ENCODE results near the gene JMY.
"Not testable (repeated sequence)": the region's sequence is repeated elsewhere in the genome, so short reads cannot be mapped to it uniquely, and the experiment has no call there.

JMY gene

DNA sequence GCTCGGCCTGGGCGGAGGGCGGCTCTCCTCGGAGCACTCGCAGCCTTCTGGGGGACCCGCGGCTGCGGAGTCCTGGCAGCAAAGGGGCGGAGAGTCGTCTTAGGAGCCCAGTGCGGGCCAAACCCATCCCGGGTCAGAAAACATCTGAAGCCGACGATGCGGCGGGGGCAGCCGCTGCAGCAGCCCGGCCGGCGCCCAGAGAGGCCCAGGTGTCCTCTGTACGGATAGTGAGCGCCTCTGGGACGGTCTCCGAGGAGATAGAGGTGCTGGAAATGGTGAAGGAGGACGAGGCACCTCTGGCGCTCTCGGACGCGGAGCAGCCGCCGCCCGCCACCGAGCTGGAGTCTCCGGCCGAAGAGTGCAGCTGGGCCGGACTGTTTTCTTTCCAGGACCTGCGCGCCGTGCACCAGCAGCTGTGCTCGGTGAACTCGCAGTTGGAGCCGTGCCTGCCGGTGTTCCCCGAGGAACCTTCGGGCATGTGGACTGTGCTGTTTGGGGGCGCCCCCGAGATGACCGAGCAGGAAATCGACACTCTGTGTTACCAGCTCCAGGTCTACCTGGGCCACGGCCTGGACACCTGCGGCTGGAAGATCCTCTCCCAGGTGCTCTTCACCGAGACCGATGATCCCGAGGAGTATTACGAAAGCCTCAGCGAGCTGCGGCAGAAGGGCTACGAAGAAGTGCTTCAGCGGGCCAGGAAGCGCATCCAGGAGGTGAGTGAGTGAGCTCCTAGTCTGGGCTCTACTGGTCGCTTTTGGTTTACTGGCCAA lies 1.2 kb downstream of the JMY start:
- DNase-seq (ENCODE audit: low spot score), result peak; percentile 12

DNA sequence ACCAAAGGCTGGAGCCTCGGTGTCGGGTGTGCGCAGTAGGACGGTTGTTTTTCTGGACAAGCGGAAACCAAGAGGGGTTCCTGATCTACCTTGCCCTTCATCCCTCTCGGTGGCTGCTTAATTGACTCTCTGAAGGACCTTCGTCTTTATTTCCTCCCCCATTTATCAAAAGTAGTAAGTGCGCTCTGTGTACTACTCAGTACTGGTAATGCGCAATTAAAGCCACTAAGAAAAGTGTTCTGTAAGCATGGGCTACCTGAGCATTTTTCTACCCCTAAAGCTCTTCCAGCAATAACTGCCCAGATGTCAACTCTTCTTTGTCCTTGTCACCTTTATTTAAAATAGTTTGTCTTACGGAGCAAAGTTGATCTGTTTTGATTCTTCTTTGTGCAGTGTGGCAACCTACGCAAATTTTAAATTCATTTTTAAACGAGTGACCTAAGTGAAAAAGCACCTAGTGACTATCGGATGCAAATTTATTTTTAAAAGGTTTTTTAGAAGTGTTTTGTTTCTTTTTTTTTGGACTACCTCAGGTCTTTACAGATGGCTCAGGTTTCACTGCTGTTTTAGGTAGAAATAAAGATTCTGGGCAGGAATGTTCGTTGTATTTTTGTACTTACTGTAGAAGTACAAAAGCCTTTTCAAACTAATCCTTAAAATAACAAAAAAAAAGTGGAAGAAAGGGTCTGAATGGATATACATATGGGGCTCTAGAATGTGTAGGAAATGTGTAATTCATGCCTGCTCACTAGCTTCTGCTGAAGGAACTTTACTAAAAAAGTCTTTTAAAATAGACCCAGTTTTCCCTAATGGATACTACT lies 2.0 kb downstream of the JMY start:
- no peak for DNase-seq (ENCODE audit: low spot score)

- DNase-seq (ENCODE audit: low spot score), result no peak
Observed at GRCh38 chr5:79240561-79240960, 4.6 kb downstream of the JMY start.

DNA sequence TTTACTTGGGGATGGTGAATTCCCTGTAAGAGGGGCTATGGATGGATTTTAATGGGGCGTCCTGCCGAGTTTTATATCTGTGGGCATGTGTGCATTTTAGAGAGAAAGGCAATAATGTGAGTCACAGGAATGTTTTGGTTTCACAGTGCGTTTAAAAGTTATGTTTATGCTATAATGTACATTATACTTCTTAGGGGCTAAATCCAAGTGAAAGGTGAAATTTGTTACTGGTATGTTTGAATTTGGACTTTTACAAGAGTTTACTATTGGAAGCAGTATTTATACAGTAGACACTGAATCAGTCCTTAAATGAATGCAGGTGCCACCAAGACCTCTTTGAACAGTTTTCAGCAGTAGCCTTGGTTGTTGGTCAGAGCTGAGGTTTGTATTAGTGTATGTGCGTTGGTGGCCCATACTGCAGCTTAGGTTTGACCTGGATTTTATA lies 5.6 kb downstream of the JMY start:
- no peak for DNase-seq (ENCODE audit: low spot score)

GRCh38 chr5:79242242-79243039 lies 6.5 kb downstream of the JMY start:
- no peak for DNase-seq (ENCODE audit: low spot score)

DNA sequence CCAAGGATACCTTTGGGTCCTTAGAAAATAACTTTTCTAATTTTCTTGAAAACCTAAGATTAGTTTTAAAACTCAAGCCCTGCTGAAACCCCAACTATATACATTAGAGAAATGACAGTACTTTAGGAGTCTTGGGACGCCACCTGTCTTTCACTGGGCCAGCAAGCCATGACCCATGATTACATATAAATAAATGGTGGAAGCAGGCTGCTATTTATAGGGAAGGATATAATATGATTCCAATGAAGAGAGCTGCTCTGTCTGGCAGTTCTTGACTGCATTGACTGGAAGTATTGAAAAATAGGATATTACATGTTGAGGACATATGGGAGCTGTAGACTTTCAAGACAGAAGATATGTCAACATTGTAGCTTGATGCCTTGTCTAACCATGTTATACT lies 7.3 kb downstream of the JMY start:
- DNase-seq (ENCODE audit: low spot score), result no peak

GRCh38 chr5:79254067-79254466 lies 18.1 kb downstream of the JMY start:
- DNase-seq (ENCODE audit: low spot score), result not testable (repeated sequence)

DNA sequence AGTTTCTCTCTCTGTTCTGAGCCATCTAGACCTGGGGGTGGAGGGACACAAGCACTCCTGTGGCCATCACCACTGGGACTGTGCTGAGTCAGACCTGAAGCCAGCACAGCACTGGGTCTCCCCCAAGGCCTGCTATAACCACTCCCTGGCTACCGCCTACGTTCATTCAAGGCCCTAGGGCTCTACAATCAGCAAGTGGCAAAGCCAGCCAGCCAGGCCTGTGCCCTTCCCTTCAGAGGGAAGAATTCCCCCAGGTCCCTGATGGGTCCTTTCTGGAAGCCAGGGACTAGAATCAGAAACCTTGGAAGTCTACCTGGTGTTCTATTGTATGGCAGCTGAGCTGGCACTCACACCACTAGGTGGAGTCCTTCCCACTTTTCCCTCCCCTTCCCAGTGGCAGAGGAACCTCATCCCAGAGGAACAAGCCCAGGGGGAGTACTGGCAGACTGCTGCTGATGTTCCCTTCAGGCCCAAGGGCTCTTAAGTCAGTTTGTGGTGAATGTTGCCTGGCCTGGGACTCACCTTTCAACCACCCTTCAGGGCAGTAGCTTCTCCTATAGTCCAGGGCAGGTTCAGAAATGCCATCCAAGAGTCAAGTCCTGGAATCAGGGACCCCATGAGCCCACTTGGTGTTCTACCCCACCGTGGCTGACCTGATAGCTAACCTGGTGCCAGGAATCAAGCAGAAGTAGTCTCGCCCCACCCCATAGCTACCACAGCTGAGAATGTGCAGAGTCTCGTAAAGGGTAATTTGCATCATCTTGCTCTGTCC lies 20.0 kb downstream of the JMY start:
- DNase-seq (ENCODE audit: low spot score), result no peak

GRCh38 chr5:79256563-79256962 lies 20.6 kb downstream of the JMY start:
- DNase-seq (ENCODE audit: low spot score), result no peak

GRCh38 chr5:79257314-79257713 lies 21.4 kb downstream of the JMY start:
- DNase-seq (ENCODE audit: low spot score), result no peak

DNA sequence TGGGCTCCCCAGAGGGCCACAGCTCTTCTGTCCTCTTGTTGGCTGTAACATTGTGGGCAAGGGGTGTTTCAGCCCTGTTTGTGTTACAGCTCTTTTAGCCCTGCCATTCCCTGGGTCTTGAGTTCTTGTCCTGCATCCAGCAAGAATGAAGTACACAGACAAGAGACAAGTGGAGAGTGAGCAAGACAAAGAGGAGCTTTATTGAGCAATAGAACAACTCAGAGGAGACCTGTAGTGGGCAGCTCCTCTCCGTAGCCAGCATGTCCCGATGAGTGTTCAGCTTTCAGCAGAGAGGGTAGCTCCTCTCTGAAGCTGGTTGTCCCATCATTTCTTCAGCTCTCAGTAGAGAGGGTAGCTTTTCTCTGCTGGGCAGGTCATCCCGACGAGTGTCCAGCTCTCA lies 22.9 kb downstream of the JMY start:
- DNase-seq (ENCODE audit: low spot score), result no peak

GRCh38 chr5:79259383-79259782 lies 23.5 kb downstream of the JMY start:
- DNase-seq (ENCODE audit: low spot score), result no peak

DNA sequence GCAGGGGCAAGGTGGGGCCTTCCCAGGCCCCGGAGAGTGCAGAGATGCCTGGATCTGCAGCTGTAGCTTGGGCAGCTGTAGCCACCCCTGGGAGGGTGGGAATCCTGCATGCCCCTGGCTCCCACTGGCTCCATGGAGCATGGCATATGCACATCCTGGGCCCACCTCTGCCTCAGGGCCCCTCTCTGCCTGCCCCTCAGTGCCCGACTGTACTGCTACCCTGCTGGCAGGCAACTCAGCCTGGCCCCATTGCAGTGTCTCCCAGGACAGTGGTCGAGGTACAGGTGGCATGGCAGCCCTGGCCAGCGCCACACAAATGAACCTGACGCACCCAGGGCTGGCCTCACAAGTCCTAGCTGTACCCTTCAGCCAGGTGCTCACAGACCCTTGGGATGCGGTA lies 23.9 kb downstream of the JMY start:
- no peak for DNase-seq (ENCODE audit: low spot score)

GRCh38 chr5:79261897-79262296 lies 26.0 kb downstream of the JMY start:
- no peak for DNase-seq (ENCODE audit: low spot score)

DNA sequence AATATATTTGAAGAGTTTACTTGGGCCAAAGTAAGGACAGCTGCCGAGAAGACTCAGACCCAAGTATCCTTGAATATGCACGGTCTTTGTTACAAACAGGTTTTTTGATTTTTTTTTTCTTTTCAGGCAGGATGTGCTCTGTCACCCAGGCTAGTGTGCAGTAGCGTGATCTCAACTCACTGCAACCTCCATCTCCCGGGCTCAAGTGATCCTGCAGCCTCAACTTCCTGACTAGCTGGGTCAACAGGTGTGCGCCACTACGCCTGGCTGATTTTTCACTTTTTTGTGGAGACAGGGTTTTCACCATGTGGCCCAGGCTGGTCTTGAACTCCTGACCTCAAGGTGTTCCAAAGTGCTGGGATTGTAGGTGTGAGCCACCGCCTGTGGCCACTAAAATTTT lies 27.4 kb downstream of the JMY start:
- no peak for DNase-seq (ENCODE audit: low spot score)

GRCh38 chr5:79267180-79267579 lies 31.2 kb downstream of the JMY start:
- no peak for DNase-seq (ENCODE audit: low spot score)

- DNase-seq (ENCODE audit: low spot score), result no peak
Observed at GRCh38 chr5:79269733-79270166, 33.8 kb downstream of the JMY start.

- DNase-seq (ENCODE audit: low spot score), result no peak
Observed at GRCh38 chr5:79273341-79273740, 37.4 kb downstream of the JMY start.

DNA sequence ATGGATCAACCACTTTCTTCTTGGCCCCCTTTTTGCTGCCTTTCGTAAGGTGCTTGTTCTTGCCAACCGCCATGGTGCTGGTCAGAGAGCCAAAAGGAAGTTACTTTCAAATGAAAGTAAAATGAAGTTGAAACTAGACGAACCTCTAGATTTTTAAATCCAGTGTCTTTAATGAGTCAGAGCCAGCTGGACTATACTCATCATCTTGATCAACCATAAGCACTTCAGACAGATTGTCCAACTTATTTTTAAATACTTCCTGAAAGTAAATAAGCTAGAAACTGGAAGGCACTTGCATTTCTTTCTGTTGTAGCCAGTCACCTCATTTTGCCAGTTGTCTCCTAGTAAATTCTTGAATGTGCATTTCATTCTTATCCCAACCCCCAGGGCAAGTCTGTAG lies 48.9 kb downstream of the JMY start:
- no peak for DNase-seq (ENCODE audit: low spot score)

DNA sequence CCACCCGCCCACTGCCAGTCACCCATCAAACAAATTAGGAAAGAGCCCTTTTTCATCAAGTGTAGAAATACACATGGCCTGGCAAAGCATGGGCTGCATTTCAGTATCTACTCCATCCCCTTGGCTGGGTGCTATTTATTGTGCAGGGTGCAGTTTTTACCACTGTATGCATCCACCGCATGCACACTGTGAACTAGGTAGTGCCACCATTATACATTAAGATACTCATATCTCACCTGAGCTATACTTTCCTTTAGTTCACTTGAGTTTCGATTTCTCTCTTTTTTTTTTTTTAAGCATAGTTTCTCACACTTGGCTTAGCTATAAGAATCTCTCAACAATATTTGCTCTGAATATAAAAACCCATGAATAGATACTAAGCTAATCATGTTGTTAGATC lies 49.4 kb downstream of the JMY start:
- DNase-seq (ENCODE audit: low spot score), result no peak

DNA sequence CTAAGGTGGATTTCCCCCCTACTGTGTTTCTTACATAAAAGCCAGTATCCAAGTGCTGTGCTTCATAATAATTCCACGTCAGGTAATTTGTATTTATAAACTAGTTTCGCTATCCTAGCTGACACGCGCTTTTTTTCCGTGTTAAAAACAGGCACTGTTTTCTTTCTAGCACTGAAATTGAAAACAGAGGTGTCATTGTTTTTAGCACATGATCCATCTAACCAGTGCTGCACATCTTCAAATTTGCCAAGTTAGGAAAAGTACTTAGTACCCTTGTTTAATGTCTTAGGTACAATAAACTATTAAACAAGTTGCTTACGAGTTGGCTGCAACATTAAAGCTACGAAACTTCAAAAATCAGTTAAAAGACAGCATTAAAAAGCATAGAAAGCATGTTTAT lies 49.9 kb downstream of the JMY start:
- no peak for DNase-seq (ENCODE audit: low spot score)

DNA sequence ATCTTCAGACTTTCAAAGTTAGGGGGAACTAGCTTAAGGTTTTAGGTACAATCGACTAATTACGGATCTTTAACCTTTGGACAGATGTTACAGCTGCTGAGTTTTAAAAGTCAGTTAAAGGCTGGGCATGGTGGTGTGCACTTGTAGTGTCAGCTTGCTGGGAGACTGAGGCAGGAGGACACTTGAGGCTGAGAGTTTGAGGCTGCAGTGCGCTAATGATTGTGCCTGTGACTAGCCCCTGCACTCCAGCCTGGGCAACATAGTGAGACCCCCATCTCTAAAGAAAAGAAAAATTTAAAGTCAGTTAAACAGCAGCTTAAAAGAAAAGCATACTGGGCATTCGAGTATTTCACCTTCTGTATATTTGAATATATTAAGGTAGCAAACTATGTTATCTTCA lies 51.4 kb downstream of the JMY start:
- no peak for DNase-seq (ENCODE audit: low spot score)
